PC-9 (cell line): ENCODE results near the gene PSMD13. TPM values are rescaled to one million over a fixed set of nuclear protein-coding genes. Genes with fewer than 3 reads are reported as not detected.

Source experiments
- BruUV-seq: library from RNA; stranded (reverse); fragments of 400-500 nt; replicated peaks from 2 replicates; lab custom pipeline; 2021; lab: Mats Ljungman, UMichigan
- CTCF ChIA-PET: fragments of 300-600 bp; sonication (Branson Sonifier 250); formaldehyde crosslinking; loops from one replicate; lab custom pipeline; 2022; ENCODE audit warnings: antibody characterized with exemption; lab: Charles Lee
- POLR2A ChIA-PET: fragments of 300-600 bp; sonication (Branson Sonifier 250); formaldehyde crosslinking; loops from one replicate; lab custom pipeline; 2022; ENCODE audit warnings: antibody characterized with exemption; ENCODE audit not compliant: unreplicated experiment; lab: Charles Lee
- DNase-seq, 2 experiments: peaks; one replicate each; pipeline versions ENCODE4 v3.0.0 to v3.0.0-alpha.2; 2015 to 2022; ENCODE audit warnings: mixed read lengths in 1 of 2
- H2AFZ ChIP-seq: fragments of 200-600 bp; sonication (generic); 2 replicates; pipeline ENCODE4 v1.8.1; 2017; ENCODE audit warnings: antibody characterized with exemption
- H3F3A ChIP-seq: fragments of 200-600 bp; sonication (generic); 2 replicates; pipeline ENCODE4 v1.8.1; 2017; ENCODE audit warnings: antibody characterized with exemption, mild to moderate bottlenecking, low read depth; ENCODE audit not compliant: insufficient read depth
- H3K27ac ChIP-seq: fragments of 200-600 bp; sonication (generic); 2 replicates; pipeline ENCODE4 v1.6.1; 2016; ENCODE audit warnings: mixed run types
- H3K27me3 ChIP-seq: fragments of 200-600 bp; sonication (generic); 2 replicates; pipeline ENCODE4 v1.6.1; 2016; ENCODE audit warnings: low read depth, mixed run types; ENCODE audit not compliant: insufficient read depth
- H3K36me3 ChIP-seq: fragments of 200-600 bp; sonication (generic); 2 replicates; pipeline ENCODE4 v1.6.1; 2016; ENCODE audit warnings: low read depth, mixed run types
- H3K4me1 ChIP-seq: fragments of 200-600 bp; sonication (generic); replicated peaks from 2 replicates; pipeline ENCODE4 v1.6.1; 2016; ENCODE audit warnings: mixed run types; ENCODE audit not compliant: insufficient read depth
- H3K4me2 ChIP-seq: fragments of 200-600 bp; sonication (generic); 2 replicates; pipeline ENCODE4 v1.6.1; 2017; ENCODE audit warnings: mixed run types
- H3K4me3 ChIP-seq: fragments of 200-600 bp; sonication (generic); 2 replicates; pipeline ENCODE4 v1.6.1; 2016; ENCODE audit warnings: mixed run types
- H3K79me2 ChIP-seq: fragments of 200-600 bp; sonication (generic); 2 replicates; pipeline ENCODE4 v1.6.1; 2017; ENCODE audit warnings: low read depth, mixed run types
- H3K9me2 ChIP-seq: fragments of 200-600 bp; sonication (generic); 2 replicates; pipeline ENCODE4 v1.8.1; 2017; ENCODE audit warnings: mild to moderate bottlenecking; ENCODE audit not compliant: insufficient read depth
- H3K9me3 ChIP-seq: fragments of 200-600 bp; sonication (generic); 2 replicates; pipeline ENCODE4 v1.8.1; 2016; ENCODE audit warnings: low read depth; ENCODE audit not compliant: insufficient read depth
- H4K20me1 ChIP-seq: fragments of 200-600 bp; sonication (generic); 2 replicates; pipeline ENCODE4 v1.8.1; 2017; ENCODE audit not compliant: insufficient read depth
- EZH2 ChIP-seq: fragments of 200-600 bp; sonication (generic); IDR thresholded peaks from 2 replicates; pipeline ENCODE4 v1.8.0; 2017; ENCODE audit warnings: antibody characterized with exemption, low read depth
- intact Hi-C: fragments of 100-400 bp; cut with micrococcal nuclease; formaldehyde crosslinking; loops from one replicate; pipeline ENCODE4 v1.10.0; 2022; ENCODE audit not compliant: unreplicated experiment
- total RNA-seq: library from RNA; stranded (reverse); gene quantifications from 2 replicates; pipeline ENCODE4 v1.2.3, GENCODE V29; 2021
- TF ChIP-seq, protein P1 (sequence below): fragments of 200-600 bp; sonication (generic); conservative IDR thresholded peaks from 2 replicates; pipeline ENCODE4 v1.6.1; 2017; ENCODE audit warnings: mixed run types, antibody characterized with exemption, mild to moderate bottlenecking, moderate library complexity

Gene PSMD13
- total RNA-seq, 1 experiment from 2014 or later = 143 TPM

DNA sequence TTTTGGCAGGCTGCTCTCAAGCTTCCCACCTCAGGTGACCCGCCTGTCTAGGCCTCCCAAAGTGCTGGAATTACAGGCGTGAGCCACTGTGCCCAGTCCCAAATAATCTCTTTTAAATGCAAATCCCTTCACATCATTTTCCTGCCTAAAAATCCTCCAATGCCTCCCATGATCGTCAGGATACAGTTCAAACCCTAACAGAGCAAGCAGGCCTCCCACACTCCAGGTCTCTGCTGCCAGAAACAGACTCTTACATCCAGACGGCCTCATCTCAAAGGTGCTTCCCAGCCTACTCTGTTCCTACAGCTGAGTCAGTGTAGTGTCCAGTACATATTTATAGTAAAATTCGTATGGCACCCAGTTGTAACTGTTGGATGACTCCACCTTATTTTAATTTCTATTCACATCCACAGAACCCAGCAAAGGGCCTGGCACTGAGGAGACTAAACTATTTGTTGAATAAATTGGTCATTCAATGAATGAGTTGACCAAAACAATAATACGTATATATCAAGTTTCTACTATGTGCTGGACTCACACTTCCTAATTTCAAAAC lies 8.9 kb upstream of the PSMD13 start:
- Histone ChIP-seq H4K20me1 (no peaks in the 10 kb centered on the region), H3K9me3 (no peaks in the 10 kb centered on the region), H3K79me2 (no peaks in the 10 kb centered on the region), H3F3A (no peaks in the 10 kb centered on the region), H3K4me1 (no peaks in the 10 kb centered on the region), H2AFZ (no peak overlapping the region), H3K27me3 (no peaks in the 10 kb centered on the region), H3K4me2 (no peak overlapping the region), H3K4me3 (no peak overlapping the region), H3K27ac (no peak overlapping the region), H3K36me3 (no peaks in the 10 kb centered on the region), H3K9me2 (no peaks in the 10 kb centered on the region)
- intact Hi-C loops = no loop called here
- no TSS peak for BruUV-seq
- CTCF ChIA-PET = no interaction called here
- POLR2A ChIA-PET = no interaction called here
- TF ChIP-seq, protein P1, sequence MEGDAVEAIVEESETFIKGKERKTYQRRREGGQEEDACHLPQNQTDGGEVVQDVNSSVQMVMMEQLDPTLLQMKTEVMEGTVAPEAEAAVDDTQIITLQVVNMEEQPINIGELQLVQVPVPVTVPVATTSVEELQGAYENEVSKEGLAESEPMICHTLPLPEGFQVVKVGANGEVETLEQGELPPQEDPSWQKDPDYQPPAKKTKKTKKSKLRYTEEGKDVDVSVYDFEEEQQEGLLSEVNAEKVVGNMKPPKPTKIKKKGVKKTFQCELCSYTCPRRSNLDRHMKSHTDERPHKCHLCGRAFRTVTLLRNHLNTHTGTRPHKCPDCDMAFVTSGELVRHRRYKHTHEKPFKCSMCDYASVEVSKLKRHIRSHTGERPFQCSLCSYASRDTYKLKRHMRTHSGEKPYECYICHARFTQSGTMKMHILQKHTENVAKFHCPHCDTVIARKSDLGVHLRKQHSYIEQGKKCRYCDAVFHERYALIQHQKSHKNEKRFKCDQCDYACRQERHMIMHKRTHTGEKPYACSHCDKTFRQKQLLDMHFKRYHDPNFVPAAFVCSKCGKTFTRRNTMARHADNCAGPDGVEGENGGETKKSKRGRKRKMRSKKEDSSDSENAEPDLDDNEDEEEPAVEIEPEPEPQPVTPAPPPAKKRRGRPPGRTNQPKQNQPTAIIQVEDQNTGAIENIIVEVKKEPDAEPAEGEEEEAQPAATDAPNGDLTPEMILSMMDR = no peak
- no peak for TF ChIP-seq EZH2
- DNase-seq = no peak

DNA sequence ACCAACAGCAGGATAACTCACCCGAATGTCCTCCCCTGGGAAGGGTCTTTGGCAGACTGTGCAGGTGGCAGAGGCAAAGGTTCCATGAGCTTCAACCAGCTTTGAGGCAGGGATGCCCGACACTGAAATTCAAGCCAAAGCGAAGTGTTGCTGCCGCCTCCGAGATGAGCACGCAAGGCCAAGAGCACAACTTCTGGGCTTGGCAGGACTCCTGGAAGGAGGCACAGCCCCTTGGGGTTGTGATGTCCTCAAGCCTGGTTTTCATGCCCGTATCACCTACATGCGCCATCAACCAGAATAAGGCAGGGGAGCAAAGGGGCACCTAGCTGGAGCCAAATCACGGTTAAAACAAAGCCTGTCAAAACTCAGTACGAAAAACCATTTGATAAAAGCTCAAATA lies 6.3 kb upstream of the PSMD13 start:
- H3K27me3 ChIP-seq = no peaks in the 10 kb centered on the region
- H3K9me3 ChIP-seq = no peaks in the 10 kb centered on the region
- no peak overlapping the region for H3K4me2 ChIP-seq
- no TSS peak for BruUV-seq
- H3K4me3 ChIP-seq = no peak overlapping the region
- CTCF ChIA-PET = no interaction called here
- no peak for DNase-seq
- no peak overlapping the region for H2AFZ ChIP-seq
- POLR2A ChIA-PET = no interaction called here
- no peak overlapping the region for H3K27ac ChIP-seq
- H3K9me2 ChIP-seq = no peaks in the 10 kb centered on the region
- no peaks in the 10 kb centered on the region for H3K4me1 ChIP-seq
- intact Hi-C loops = no loop called here
- no peaks in the 10 kb centered on the region for H3K36me3 ChIP-seq
- no peaks in the 10 kb centered on the region for H4K20me1 ChIP-seq
- no peaks in the 10 kb centered on the region for H3F3A ChIP-seq
- no peak for TF ChIP-seq EZH2
- TF ChIP-seq, protein P1 = no peak
- H3K79me2 ChIP-seq = no peaks in the 10 kb centered on the region

DNA sequence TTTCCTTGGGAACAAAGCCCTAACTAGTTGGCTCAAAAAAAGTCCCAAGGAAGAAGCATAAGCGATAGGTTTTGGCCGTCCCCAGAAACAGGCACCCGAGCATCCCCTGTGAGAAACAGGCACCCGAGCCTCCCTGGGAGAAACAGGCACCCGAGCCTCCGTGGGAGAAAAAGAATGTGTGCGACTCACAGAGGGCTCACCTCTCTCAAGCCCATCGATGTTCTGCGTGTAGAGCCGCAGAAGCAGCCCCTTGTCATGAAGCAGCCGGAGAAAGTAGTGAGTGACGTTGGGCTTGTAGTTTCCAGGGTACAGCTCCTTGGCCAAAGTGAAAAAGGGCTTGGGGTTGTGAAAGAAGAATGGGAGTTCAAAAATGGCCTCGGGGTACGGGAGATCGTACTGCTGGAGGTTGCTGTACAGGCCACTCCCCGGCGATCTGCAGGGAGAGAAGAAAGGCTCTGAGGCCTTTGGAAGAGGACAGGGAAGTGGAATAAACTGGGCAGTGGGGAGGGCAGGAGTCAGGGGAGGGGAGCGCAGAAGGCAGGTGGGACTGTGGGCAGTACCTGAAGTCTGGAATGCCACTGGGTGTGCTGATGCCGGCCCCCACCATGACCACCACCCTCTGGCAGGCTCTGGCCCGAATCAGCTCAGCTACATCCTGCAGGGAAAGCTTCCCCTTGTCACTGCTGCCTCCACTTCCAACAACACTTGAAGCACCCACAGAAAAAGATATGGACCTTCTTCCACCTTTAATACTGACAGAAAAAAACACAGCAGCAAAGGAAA lies 3.8 kb upstream of the PSMD13 start:
- no peaks in the 10 kb centered on the region for H3K9me2 ChIP-seq
- H2AFZ ChIP-seq = no peak overlapping the region
- H3K4me1 ChIP-seq = peaks cover 3% of the 10 kb centered on the region
- intact Hi-C loops = no loop called here
- H3K4me2 ChIP-seq = no peak overlapping the region
- H3F3A ChIP-seq = peaks cover 3% of the 10 kb centered on the region; the same call in 1 of the 2 replicates
- no peak for TF ChIP-seq EZH2
- TF ChIP-seq, protein P1 = no peak
- peaks cover 12% of the 10 kb centered on the region for H3K79me2 ChIP-seq
- peaks cover 5% of the 10 kb centered on the region; the same call in 1 of the 2 replicates for H4K20me1 ChIP-seq
- POLR2A ChIA-PET = no interaction called here
- H3K27ac ChIP-seq = no peak overlapping the region
- H3K36me3 ChIP-seq = no peaks in the 10 kb centered on the region
- no peaks in the 10 kb centered on the region for H3K9me3 ChIP-seq
- no peak overlapping the region for H3K4me3 ChIP-seq
- BruUV-seq = no TSS peak
- CTCF ChIA-PET = no interaction called here
- DNase-seq = no peak
- H3K27me3 ChIP-seq = no peaks in the 10 kb centered on the region
